ENCODE measurements around the gene ST3GAL3.

ST3GAL3 gene, protein sequence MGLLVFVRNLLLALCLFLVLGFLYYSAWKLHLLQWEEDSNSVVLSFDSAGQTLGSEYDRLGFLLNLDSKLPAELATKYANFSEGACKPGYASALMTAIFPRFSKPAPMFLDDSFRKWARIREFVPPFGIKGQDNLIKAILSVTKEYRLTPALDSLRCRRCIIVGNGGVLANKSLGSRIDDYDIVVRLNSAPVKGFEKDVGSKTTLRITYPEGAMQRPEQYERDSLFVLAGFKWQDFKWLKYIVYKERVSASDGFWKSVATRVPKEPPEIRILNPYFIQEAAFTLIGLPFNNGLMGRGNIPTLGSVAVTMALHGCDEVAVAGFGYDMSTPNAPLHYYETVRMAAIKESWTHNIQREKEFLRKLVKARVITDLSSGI

DNA sequence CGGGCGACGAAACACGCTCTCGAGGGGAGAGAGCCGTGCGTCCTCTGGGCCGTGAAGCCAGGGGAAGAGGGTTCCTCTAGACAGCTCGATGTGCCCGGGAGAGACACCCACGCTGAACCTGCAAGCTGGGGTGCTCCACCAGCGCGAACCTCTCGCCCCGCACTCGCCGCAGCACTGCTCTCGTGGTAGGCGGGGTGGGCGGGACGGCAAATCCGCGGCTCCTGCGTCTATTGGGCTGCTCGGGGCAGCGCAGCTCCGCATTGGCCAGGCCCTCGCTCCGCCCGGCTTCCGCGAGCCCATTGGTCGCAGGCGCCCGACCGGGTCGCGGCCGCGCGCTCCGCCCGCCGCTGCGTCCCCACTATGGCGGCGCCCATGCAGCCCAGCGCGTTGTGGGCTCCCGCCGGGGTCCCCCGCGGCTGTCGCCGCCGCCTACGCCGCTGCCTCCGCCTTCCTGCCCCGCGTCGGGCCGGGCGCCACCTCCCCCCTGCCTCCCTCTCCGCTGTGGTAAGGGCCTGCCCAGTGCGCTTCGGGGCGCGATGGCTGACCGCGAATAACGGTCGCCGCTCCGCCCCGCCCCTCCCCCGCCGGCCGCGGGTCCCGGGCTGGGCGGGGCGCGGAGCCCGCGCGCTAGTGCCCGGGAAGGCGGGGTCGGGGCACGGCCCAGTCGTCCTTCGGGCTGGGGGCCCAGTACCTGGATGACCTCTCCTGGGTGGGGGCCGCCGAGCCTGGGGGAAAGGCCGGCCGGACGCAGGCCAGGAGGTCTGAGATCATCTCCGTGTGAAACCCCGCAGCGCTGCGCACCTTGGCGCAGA is at the start of gene ST3GAL3:
Gene ST3GAL3, plus strand, starts transcription at position 347 of the 812 bp plus-strand sequence. CDS start 28,727 bp downstream, outside the sequence.
- no peak for TF ChIP-seq CTCF (IDR thresholded peaks at IDR 0.05; ENCODE audit: insufficient read depth, low read depth, low read length, missing control alignments)
- peak within 1 kb of the TSS; percentile 70 for H3K4me3 ChIP-seq (ENCODE audit: low read length)
- DNase-seq (ENCODE audit: low read depth) = peak; percentile 96

DNA sequence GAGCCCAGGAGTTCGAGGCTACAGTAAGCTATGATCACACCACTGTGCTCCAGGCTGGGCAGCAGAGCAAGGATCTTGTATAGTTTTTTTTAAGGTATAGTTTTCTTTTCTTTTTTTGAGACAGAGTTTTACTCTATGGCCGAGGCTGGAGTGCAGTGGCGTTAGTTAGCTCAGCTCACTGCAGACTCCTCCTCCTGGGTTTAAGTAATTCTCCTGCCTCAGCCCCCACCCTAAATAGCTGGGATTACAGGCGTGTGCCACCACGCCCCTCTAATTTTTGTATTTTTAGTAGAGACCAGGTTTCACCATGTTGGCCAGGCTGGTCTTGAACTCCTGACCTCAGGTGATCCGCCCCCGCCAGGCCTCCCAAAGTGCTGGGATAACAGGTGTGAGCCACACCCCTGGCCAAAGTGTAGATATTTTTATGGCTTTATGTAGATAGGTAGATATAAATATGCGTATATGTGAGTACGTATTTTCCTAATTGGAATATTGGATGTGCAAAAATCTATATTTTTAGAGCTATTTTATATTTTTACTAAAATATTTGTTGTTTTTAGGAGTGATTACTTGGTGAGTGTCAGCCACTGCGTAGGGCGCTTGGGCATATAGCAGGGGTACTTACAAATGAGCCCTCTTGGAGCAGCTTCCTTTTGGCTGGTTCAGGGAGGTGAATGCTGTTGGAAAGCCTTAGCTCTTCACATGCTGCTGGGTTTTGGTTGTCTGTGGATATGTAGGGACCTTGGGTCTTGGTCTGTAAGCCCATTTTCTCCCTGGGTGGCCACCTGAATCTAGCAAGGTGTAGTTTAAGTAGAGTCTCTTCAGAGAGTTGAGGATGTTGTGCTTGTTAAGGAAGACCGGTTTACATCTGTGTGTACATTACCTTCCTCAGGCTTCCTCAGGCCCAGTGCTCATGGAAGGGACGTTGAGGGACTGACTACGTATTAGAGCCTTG is 47.8 kb upstream of the ST3GAL3 start:
- TF ChIP-seq CTCF (IDR thresholded peaks at IDR 0.05; ENCODE audit: insufficient read depth, low read depth, low read length, missing control alignments) = no peak
- H3K4me3 ChIP-seq (ENCODE audit: low read length) = no peak overlapping the region
- DNase-seq (ENCODE audit: low read depth) = no peak

GRCh38 chr1:43660355-43660754 is 47.0 kb upstream of the ST3GAL3 start:
- DNase-seq (ENCODE audit: low read depth) = no peak
- TF ChIP-seq CTCF (IDR thresholded peaks at IDR 0.05; ENCODE audit: insufficient read depth, low read depth, low read length, missing control alignments) = no peak
- H3K4me3 ChIP-seq (ENCODE audit: low read length) = no peak overlapping the region

DNA sequence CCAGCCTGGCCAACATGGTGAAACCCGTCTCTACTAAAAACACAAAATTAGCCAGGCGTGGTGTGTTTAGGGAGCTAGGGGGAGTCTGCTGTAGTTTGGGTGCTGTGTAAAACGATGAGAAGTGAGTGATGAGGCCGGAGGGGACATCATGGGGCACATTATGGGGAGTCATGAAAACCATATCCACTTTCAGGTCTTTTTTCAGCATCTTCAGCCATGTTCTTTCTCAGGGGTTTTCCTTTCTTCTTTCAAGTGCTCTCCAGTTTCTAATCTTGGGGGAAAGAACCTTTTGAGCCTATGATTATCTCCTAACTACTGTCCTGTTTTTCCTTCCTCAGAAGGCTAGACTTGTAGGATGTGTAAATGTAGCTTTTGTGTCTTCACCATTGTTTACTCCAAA is 43.0 kb upstream of the ST3GAL3 start:
- DNase-seq (ENCODE audit: low read depth) = no peak
- TF ChIP-seq CTCF (IDR thresholded peaks at IDR 0.05; ENCODE audit: insufficient read depth, low read depth, low read length, missing control alignments) = no peak
- H3K4me3 ChIP-seq (ENCODE audit: low read length) = no peak overlapping the region

DNA sequence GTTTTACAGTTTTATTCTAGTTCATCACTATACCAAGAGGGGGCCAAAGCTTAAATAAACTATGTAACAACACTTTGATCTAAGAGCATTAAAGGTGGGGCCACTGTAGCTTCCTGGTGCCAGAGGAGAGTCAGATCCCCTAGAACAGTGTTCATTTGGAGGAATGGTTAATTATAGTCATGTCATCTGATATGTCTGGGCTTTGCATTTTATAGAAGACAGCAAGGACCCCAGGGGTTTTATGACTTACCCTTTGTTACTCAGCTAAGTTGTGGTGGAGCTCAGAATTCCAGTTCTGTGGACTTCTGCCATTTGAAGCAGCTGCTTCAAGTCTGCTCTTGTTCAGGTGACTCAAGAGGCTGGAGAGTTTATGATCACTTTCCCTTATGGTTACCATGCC is 40.7 kb upstream of the ST3GAL3 start:
- TF ChIP-seq CTCF (IDR thresholded peaks at IDR 0.05; ENCODE audit: insufficient read depth, low read depth, low read length, missing control alignments) = peak; percentile 14

GRCh38 chr1:43668956-43669355 is 38.4 kb upstream of the ST3GAL3 start:
- DNase-seq (ENCODE audit: low read depth) = peak; percentile 71
- H3K4me3 ChIP-seq (ENCODE audit: low read length) = no peak overlapping the region
- TF ChIP-seq CTCF (IDR thresholded peaks at IDR 0.05; ENCODE audit: insufficient read depth, low read depth, low read length, missing control alignments) = no peak

More for the DNA sequence above, 40.7 kb upstream of the ST3GAL3 start:
- peak; percentile 98 for DNase-seq (ENCODE audit: low read depth)
- H3K4me3 ChIP-seq (ENCODE audit: low read length) = no peak overlapping the region

Data from epithelial cell of esophagus (primary cell).